BLaER1 treated with 17β-estradiol and CSF1 and Interleukin-3, amounts not matched to agents 10 nM and 100 nM (cell line): ENCODE measurements around the gene NRL.

Experiments
- H3K27ac ChIP-seq, 11 experiments: shearing (Covaris generic); formaldehyde crosslinking; 2 replicates each; pipeline ENCODE4 v1.8.1; 2022
- H3K27me3 ChIP-seq, 11 experiments: shearing (Covaris generic); formaldehyde crosslinking; 2 replicates each; pipeline ENCODE4 v1.8.1; 2022
- H3K36me3 ChIP-seq, 11 experiments: shearing (Covaris generic); formaldehyde crosslinking; 2 replicates each; pipeline ENCODE4 v1.8.1; 2022
- H3K4me1 ChIP-seq, 10 experiments: shearing (Covaris generic); formaldehyde crosslinking; 2 replicates each; pipeline ENCODE4 v1.8.1; 2022
- H3K4me2 ChIP-seq, 11 experiments: shearing (Covaris generic); formaldehyde crosslinking; 2 replicates each; pipeline ENCODE4 v1.8.1; 2022
- H3K4me3 ChIP-seq, 10 experiments: shearing (Covaris generic); formaldehyde crosslinking; 2 replicates each; pipeline ENCODE4 v1.8.1; 2022
- H3K9ac ChIP-seq, 11 experiments: shearing (Covaris generic); formaldehyde crosslinking; 2 replicates each; pipeline ENCODE4 v1.8.1; 2022
- H3K9me3 ChIP-seq, 11 experiments: shearing (Covaris generic); formaldehyde crosslinking; replicated peaks in 1 of 11; 2 replicates each; pipeline ENCODE4 v1.8.1; 2022
- H4K20me1 ChIP-seq, 11 experiments: shearing (Covaris generic); formaldehyde crosslinking; 2 replicates each; pipeline ENCODE4 v1.8.1; 2022
- Cebpa-rat ChIP-seq, 11 experiments: shearing (Covaris generic); IDR thresholded peaks; 2 replicates each; pipeline ENCODE4 v1.8.1; 2022

The NRL gene

GRCh38 chr14:24088095-24088494 lies 26.7 kb downstream of the NRL start:
- Histone ChIP-seq H3K9me3 (no peaks in the 10 kb centered on the region), H3K27ac (no peak overlapping the region), H3K9ac (no peak overlapping the region), H3K4me2 (no peak overlapping the region), H3K4me3 (no peak overlapping the region), H3K27me3 (peaks cover 0 to 2% (median 0%) of the 10 kb centered on the region in 11 experiments; a peak in 2 of 22 replicates), H3K4me1 (peaks cover 18 to 33% (median 26%) of the 10 kb centered on the region in 10 experiments), H4K20me1 (no peaks in the 10 kb centered on the region), H3K36me3 (no peaks in the 10 kb centered on the region; a peak in 1 of 22 replicates)
- TF ChIP-seq Cebpa-rat (IDR thresholded peaks at IDR 0.05) = no peak

GRCh38 chr14:24087004-24087403 lies 27.7 kb downstream of the NRL start:
- Histone ChIP-seq H3K27ac (no peak overlapping the region), H3K9me3 (no peaks in the 10 kb centered on the region), H3K27me3 (peaks cover 0 to 13% (median 5%) of the 10 kb centered on the region in 11 experiments; a peak in 12 of 22 replicates), H3K4me1 (peaks cover 10 to 28% (median 16%) of the 10 kb centered on the region in 10 experiments), H3K9ac (no peak overlapping the region), H3K36me3 (no peaks in the 10 kb centered on the region), H4K20me1 (0 out of 22 replicates have a peak, but pooled peaks cover 0 to 9% (median 0%) of the 10 kb centered on the region in 11 experiments), H3K4me3 (no peak overlapping the region), H3K4me2 (no peak overlapping the region)
- TF ChIP-seq Cebpa-rat (IDR thresholded peaks at IDR 0.05) = no peak

GRCh38 chr14:24086193-24086955 lies 28.4 kb downstream of the NRL start:
- H3K4me1 ChIP-seq = peaks cover 8 to 32% (median 19%) of the 10 kb centered on the region in 10 experiments
- H3K36me3 ChIP-seq = no peaks in the 10 kb centered on the region
- peaks cover 0 to 19% (median 11%) of the 10 kb centered on the region in 11 experiments; a peak in 12 of 22 replicates for H3K27me3 ChIP-seq
- no peak for TF ChIP-seq Cebpa-rat (IDR thresholded peaks at IDR 0.05)
- no peak overlapping the region for H3K27ac ChIP-seq
- H3K4me3 ChIP-seq = no peak overlapping the region
- 0 out of 22 replicates have a peak, but pooled peaks cover 0 to 9% (median 0%) of the 10 kb centered on the region in 11 experiments for H4K20me1 ChIP-seq
- no peak overlapping the region for H3K9ac ChIP-seq
- no peak overlapping the region for H3K4me2 ChIP-seq
- no peaks in the 10 kb centered on the region for H3K9me3 ChIP-seq

GRCh38 chr14:24085215-24085614 lies 29.5 kb downstream of the NRL start:
- no peak for TF ChIP-seq Cebpa-rat (IDR thresholded peaks at IDR 0.05)
- Histone ChIP-seq H3K4me3 (no peak overlapping the region), H3K9me3 (no peaks in the 10 kb centered on the region), H3K27me3 (peaks cover 0 to 28% (median 13%) of the 10 kb centered on the region in 11 experiments; a peak in 12 of 22 replicates), H4K20me1 (peaks cover 0 to 9% (median 0%) of the 10 kb centered on the region in 11 experiments; a peak in 2 of 22 replicates), H3K9ac (no peak overlapping the region), H3K4me2 (no peak overlapping the region), H3K27ac (no peak overlapping the region), H3K4me1 (peaks cover 7 to 34% (median 21%) of the 10 kb centered on the region in 10 experiments; a peak in 19 of 20 replicates), H3K36me3 (no peaks in the 10 kb centered on the region)

- Histone ChIP-seq H3K27ac (no peak overlapping the region), H3K36me3 (no peaks in the 10 kb centered on the region), H3K4me1 (peaks cover 7 to 41% (median 28%) of the 10 kb centered on the region in 10 experiments; a peak in 19 of 20 replicates), H4K20me1 (peaks cover 0 to 9% (median 0%) of the 10 kb centered on the region in 11 experiments; a peak in 2 of 22 replicates), H3K9ac (no peak overlapping the region), H3K9me3 (no peaks in the 10 kb centered on the region), H3K4me2 (peak overlapping the region in 5 of 11 experiments; percentile 3 to 20 (median 5); a peak in 2 of 22 replicates), H3K4me3 (no peak overlapping the region), H3K27me3 (peaks cover 0 to 36% (median 13%) of the 10 kb centered on the region in 11 experiments; a peak in 12 of 22 replicates)
- TF ChIP-seq Cebpa-rat (IDR thresholded peaks at IDR 0.05) = no peak
Observed at GRCh38 chr14:24084440-24084839, 30.3 kb downstream of the NRL start.

GRCh38 chr14:24083462-24083861 lies 31.3 kb downstream of the NRL start:
- Histone ChIP-seq H3K36me3 (no peaks in the 10 kb centered on the region), H3K9ac (no peak overlapping the region), H4K20me1 (peaks cover 0 to 9% (median 0%) of the 10 kb centered on the region in 11 experiments; a peak in 2 of 22 replicates), H3K27ac (no peak overlapping the region), H3K27me3 (peaks cover 0 to 36% (median 13%) of the 10 kb centered on the region in 11 experiments; a peak in 12 of 22 replicates), H3K4me1 (peaks cover 7 to 51% (median 35%) of the 10 kb centered on the region in 10 experiments; a peak in 19 of 20 replicates), H3K9me3 (no peaks in the 10 kb centered on the region), H3K4me2 (no peak overlapping the region), H3K4me3 (no peak overlapping the region)
- no peak for TF ChIP-seq Cebpa-rat (IDR thresholded peaks at IDR 0.05)

- Histone ChIP-seq H3K36me3 (no peaks in the 10 kb centered on the region), H4K20me1 (peaks cover 0 to 9% (median 0%) of the 10 kb centered on the region in 11 experiments; a peak in 2 of 22 replicates), H3K27me3 (peaks cover 0 to 36% (median 13%) of the 10 kb centered on the region in 11 experiments; a peak in 12 of 22 replicates), H3K4me2 (peak overlapping the region in 7 of 11 experiments; percentile 95 to 100 (median 98); a peak in 9 of 22 replicates), H3K9ac (no peak overlapping the region), H3K27ac (no peak overlapping the region), H3K4me3 (no peak overlapping the region), H3K9me3 (no peaks in the 10 kb centered on the region), H3K4me1 (peaks cover 7 to 60% (median 43%) of the 10 kb centered on the region in 10 experiments; a peak in 19 of 20 replicates)
- no peak for TF ChIP-seq Cebpa-rat (IDR thresholded peaks at IDR 0.05)
Observed at GRCh38 chr14:24082411-24083080, 32.2 kb downstream of the NRL start.

GRCh38 chr14:24081739-24082211 lies 33.0 kb downstream of the NRL start:
- H3K27ac ChIP-seq = peak overlapping the region in 4 of 11 experiments; percentile 52 to 67 (median 66); a peak in 4 of 22 replicates
- H3K27me3 ChIP-seq = peaks cover 0 to 36% (median 13%) of the 10 kb centered on the region in 11 experiments; a peak in 12 of 22 replicates
- peak overlapping the region; percentile 95 to 100 (median 98) for H3K4me2 ChIP-seq
- no peaks in the 10 kb centered on the region for H3K36me3 ChIP-seq
- peak overlapping the region; percentile 64 to 79 (median 68) for H3K4me3 ChIP-seq
- peaks cover 7 to 61% (median 43%) of the 10 kb centered on the region in 10 experiments; a peak in 19 of 20 replicates for H3K4me1 ChIP-seq
- peaks cover 0 to 9% (median 0%) of the 10 kb centered on the region in 11 experiments; a peak in 2 of 22 replicates for H4K20me1 ChIP-seq
- peak overlapping the region in 10 of 11 experiments; percentile 54 to 81 (median 74); a peak in 18 of 22 replicates for H3K9ac ChIP-seq
- TF ChIP-seq Cebpa-rat (IDR thresholded peaks at IDR 0.05) = no peak
- H3K9me3 ChIP-seq = no peaks in the 10 kb centered on the region
